Keratinocyte (primary cell): ENCODE data around the gene STX10.

Source experiments
- EZH2 ChIP-seq: IDR thresholded peaks from one replicate; pipeline ENCODE4 v1.6.1; 2012; ENCODE audit warnings: inconsistent platforms, mild to moderate bottlenecking, low read length, moderate library complexity
- TF ChIP-seq, protein P1 (sequence below), 3 experiments: IDR thresholded peaks in 1 of 3; conservative IDR thresholded peaks in 1 of 3; optimal IDR thresholded peaks in 1 of 3; 2 replicates in 2 of 3; 3 replicates in 1 of 3; pipeline versions ENCODE3 to v1.5.1; 2011; ENCODE audit warnings: low read length in 3 of 3, mild to moderate bottlenecking in 3 of 3, moderate library complexity in 2 of 3, control low read depth in 1 of 3, inconsistent platforms in 1 of 3; ENCODE audit not compliant: insufficient read depth in 2 of 3; ENCODE audit errors: extremely low read depth in 1 of 3

DNA sequence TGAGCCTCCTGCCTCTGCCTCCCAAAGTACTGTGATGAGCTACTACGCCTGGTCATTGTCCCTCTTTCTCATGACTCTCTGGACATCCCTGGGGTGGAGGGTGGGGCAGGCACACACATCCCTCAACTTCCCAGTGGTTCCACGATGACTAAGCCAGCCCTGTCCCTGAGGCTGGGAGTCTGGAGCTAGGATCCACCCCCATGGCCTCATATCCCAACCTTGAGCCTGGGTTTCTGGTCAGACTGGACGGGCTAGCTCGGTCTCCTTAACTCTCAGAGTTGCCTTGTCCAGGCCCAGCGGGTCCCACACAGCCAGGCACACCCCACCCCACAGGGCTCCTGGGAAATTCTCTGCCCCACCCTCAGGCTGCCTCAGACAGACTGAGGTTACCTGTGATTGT is 19.6 kb upstream of the STX10 start:
- TF ChIP-seq, protein P1, sequence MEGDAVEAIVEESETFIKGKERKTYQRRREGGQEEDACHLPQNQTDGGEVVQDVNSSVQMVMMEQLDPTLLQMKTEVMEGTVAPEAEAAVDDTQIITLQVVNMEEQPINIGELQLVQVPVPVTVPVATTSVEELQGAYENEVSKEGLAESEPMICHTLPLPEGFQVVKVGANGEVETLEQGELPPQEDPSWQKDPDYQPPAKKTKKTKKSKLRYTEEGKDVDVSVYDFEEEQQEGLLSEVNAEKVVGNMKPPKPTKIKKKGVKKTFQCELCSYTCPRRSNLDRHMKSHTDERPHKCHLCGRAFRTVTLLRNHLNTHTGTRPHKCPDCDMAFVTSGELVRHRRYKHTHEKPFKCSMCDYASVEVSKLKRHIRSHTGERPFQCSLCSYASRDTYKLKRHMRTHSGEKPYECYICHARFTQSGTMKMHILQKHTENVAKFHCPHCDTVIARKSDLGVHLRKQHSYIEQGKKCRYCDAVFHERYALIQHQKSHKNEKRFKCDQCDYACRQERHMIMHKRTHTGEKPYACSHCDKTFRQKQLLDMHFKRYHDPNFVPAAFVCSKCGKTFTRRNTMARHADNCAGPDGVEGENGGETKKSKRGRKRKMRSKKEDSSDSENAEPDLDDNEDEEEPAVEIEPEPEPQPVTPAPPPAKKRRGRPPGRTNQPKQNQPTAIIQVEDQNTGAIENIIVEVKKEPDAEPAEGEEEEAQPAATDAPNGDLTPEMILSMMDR (optimal IDR thresholded peaks at IDR 0.05 in 1 of 3, IDR thresholded peaks at IDR 0.05 in 1 of 3, conservative IDR thresholded peaks at IDR 0.05 in 1 of 3; ENCODE audit: extremely low read depth in 1 of 3, insufficient read depth in 2 of 3, low read length in 3 of 3), result no peak
- no peak for TF ChIP-seq EZH2
